HEK293T (cell line): ENCODE results near the gene CIB2.

ENCODE experiments used
- CTCF ChIA-PET: fragments of 350-600 bp; formaldehyde crosslinking; extraction: SDS; loops from one replicate; lab custom pipeline; 2021; ENCODE audit warnings: antibody characterized with exemption, inconsistent platforms; lab: Yijun Ruan, JAX
- POLR2A ChIA-PET: fragments of 350-600 bp; formaldehyde crosslinking; extraction: SDS; loops from one replicate; lab custom pipeline; 2020; ENCODE audit warnings: antibody characterized with exemption, inconsistent platforms; lab: Yijun Ruan, JAX
- DNase-seq: peaks from one replicate; pipeline ENCODE4 v3.0.0; 2012; ENCODE audit warnings: mixed read lengths; ENCODE audit errors: extremely low spot score
- ARNT ChIP-seq: fragments of 450-650 bp; IDR thresholded peaks from 2 replicates; pipeline ENCODE4 v1.6.1; 2017; ENCODE audit warnings: mild to moderate bottlenecking
- BHLHE40 ChIP-seq: fragments of 450-650 bp; IDR thresholded peaks from 2 replicates; pipeline ENCODE4 v1.6.1; 2016; ENCODE audit warnings: mild to moderate bottlenecking, moderate library complexity, borderline replicate concordance
- CTBP1 ChIP-seq: fragments of 450-650 bp; IDR thresholded peaks from 2 replicates; pipeline ENCODE4 v1.6.1; 2016; ENCODE audit warnings: borderline replicate concordance
- ELF4 ChIP-seq: fragments of 450-650 bp; IDR thresholded peaks from 2 replicates; pipeline ENCODE4 v1.6.1; 2017; ENCODE audit warnings: antibody characterized with exemption
- FOXA1 ChIP-seq: fragments of 450-650 bp; IDR thresholded peaks from 2 replicates; pipeline ENCODE4 v1.6.1; 2016; ENCODE audit warnings: mild to moderate bottlenecking
- FOXK2 ChIP-seq: fragments of 450-650 bp; IDR thresholded peaks from 2 replicates; pipeline ENCODE4 v1.6.1; 2016; ENCODE audit warnings: mild to moderate bottlenecking
- FOXM1 ChIP-seq: fragments of 450-650 bp; IDR thresholded peaks from 2 replicates; pipeline ENCODE4 v1.6.1; 2017; ENCODE audit warnings: mild to moderate bottlenecking, borderline replicate concordance
- HDGF ChIP-seq: fragments of 450-650 bp; IDR thresholded peaks from 2 replicates; pipeline ENCODE4 v1.6.1; 2017; ENCODE audit warnings: antibody characterized with exemption, borderline replicate concordance
- L3MBTL2 ChIP-seq: fragments of 450-650 bp; conservative IDR thresholded peaks from 2 replicates; pipeline ENCODE4 v1.6.1; 2016; ENCODE audit warnings: mild to moderate bottlenecking
- LEF1 ChIP-seq: fragments of 450-650 bp; IDR thresholded peaks from 2 replicates; pipeline ENCODE4 v1.6.1; 2017; ENCODE audit warnings: mild to moderate bottlenecking, borderline replicate concordance
- NFRKB ChIP-seq: fragments of 450-650 bp; IDR thresholded peaks from 2 replicates; pipeline ENCODE4 v1.6.1; 2016; ENCODE audit warnings: mild to moderate bottlenecking, moderate library complexity
- PKNOX1 ChIP-seq: fragments of 450-650 bp; IDR thresholded peaks from 2 replicates; pipeline ENCODE4 v1.6.1; 2016
- SP1 ChIP-seq: fragments of 450-650 bp; IDR thresholded peaks from 2 replicates; pipeline ENCODE4 v1.6.1; 2017
- SUZ12 ChIP-seq: fragments of 450-650 bp; IDR thresholded peaks from 2 replicates; pipeline ENCODE4 v1.6.1; 2016; ENCODE audit warnings: mild to moderate bottlenecking
- TARDBP ChIP-seq: fragments of 450-650 bp; IDR thresholded peaks from 2 replicates; pipeline ENCODE4 v1.6.1; 2016
- ZNF384 ChIP-seq: fragments of 450-650 bp; IDR thresholded peaks from 2 replicates; pipeline ENCODE4 v1.6.1; 2016

The CIB2 gene

GRCh38 chr15:78129751-78130287 lies 1.4 kb downstream of the CIB2 start:
- no peak for TF ChIP-seq ZNF384
- POLR2A ChIA-PET, result interaction anchor here (0.9 to 2.5 kb wide), 5 partner anchors 9 to 43 kb away, joined by 3 to 24 read pairs (median 4); partner anchors contain the start of gene IDH3A

GRCh38 chr15:78129077-78129750 lies 2.0 kb downstream of the CIB2 start:
- CTCF ChIA-PET, result no interaction called here

More at GRCh38 chr15:78129751-78130287, 1.4 kb downstream of the CIB2 start:
- no peak for DNase-seq
- CTCF ChIA-PET, result interaction anchor here (0.6 to 2.3 kb wide), 4 partner anchors 9 to 77 kb away, joined by 3 to 10 read pairs (median 4); no protein-coding TSS in a partner anchor

GRCh38 chr15:78127882-78128281 lies 3.4 kb downstream of the CIB2 start:
- ChIA-PET POLR2A (interaction anchor here (1.4 kb wide), 1 partner anchor 172 kb away, joined by 5 read pairs; the partner anchor contains the start of gene SKIC8), CTCF (interaction anchor here (0.9 to 1.1 kb wide), 2 partner anchors 10 to 50 kb away, joined by 3 read pairs; no protein-coding TSS in a partner anchor)

More at GRCh38 chr15:78129077-78129750, 2.0 kb downstream of the CIB2 start:
- DNase-seq, result no peak
- no peak for TF ChIP-seq ZNF384
- TF ChIP-seq FOXA1, result no peak
- no peak for TF ChIP-seq SP1
- POLR2A ChIA-PET, result no interaction called here

GRCh38 chr15:78125267-78125666 lies 6.0 kb downstream of the CIB2 start:
- CTCF ChIA-PET, result no interaction called here
- POLR2A ChIA-PET, result interaction anchor here (1.4 kb wide), 1 partner anchor 25 kb away, joined by 4 read pairs; no protein-coding TSS in a partner anchor

More at GRCh38 chr15:78127882-78128281, 3.4 kb downstream of the CIB2 start:
- no peak for DNase-seq
- TF ChIP-seq ARNT, result no peak
- no peak for TF ChIP-seq SUZ12
- no peak for TF ChIP-seq FOXK2
- no peak for TF ChIP-seq FOXM1
- no peak for TF ChIP-seq FOXA1
- TF ChIP-seq NFRKB, result no peak
- TF ChIP-seq HDGF, result no peak
- TF ChIP-seq SP1, result no peak
- TF ChIP-seq LEF1, result no peak
- no peak for TF ChIP-seq PKNOX1
- no peak for TF ChIP-seq TARDBP
- TF ChIP-seq CTBP1, result no peak
- TF ChIP-seq BHLHE40, result no peak

GRCh38 chr15:78120523-78120922 lies 10.7 kb downstream of the CIB2 start:
- DNase-seq, result no peak
- no peak for TF ChIP-seq SUZ12
- no peak for TF ChIP-seq ELF4
- no peak for TF ChIP-seq FOXA1
- no peak for TF ChIP-seq PKNOX1
- no peak for TF ChIP-seq HDGF
- no peak for TF ChIP-seq FOXM1
- TF ChIP-seq ZNF384, result no peak
- no peak for TF ChIP-seq ARNT
- TF ChIP-seq NFRKB, result no peak
- TF ChIP-seq BHLHE40, result no peak
- no peak for TF ChIP-seq TARDBP
- no peak for TF ChIP-seq CTBP1
- TF ChIP-seq SP1, result no peak
- no peak for TF ChIP-seq LEF1
- TF ChIP-seq FOXK2, result no peak
- no peak for TF ChIP-seq L3MBTL2
- CTCF ChIA-PET, result interaction anchor here (1.1 kb wide), 1 partner anchor 9 kb away, joined by 3 read pairs; no protein-coding TSS in a partner anchor
- POLR2A ChIA-PET, result interaction anchor here (0.7 kb wide), 1 partner anchor 10 kb away, joined by 4 read pairs; no protein-coding TSS in a partner anchor

More at GRCh38 chr15:78125267-78125666, 6.0 kb downstream of the CIB2 start:
- TF ChIP-seq ARNT, result no peak
- no peak for DNase-seq

- CTCF ChIA-PET, result interaction anchor here (0.7 to 2.8 kb wide), 13 partner anchors 8 to 1028 kb away, joined by 3 to 16 read pairs (median 4); no protein-coding TSS in a partner anchor
- POLR2A ChIA-PET, result no interaction called here
- TF ChIP-seq PKNOX1 (no peak), FOXA1 (no peak), L3MBTL2 (no peak), BHLHE40 (no peak), NFRKB (no peak), ELF4 (no peak), SUZ12 (no peak), TARDBP (no peak), LEF1 (no peak), ZNF384 (no peak), FOXK2 (no peak), CTBP1 (no peak), ARNT (no peak), FOXM1 (no peak), HDGF (no peak), SP1 (no peak)
- DNase-seq, result no peak
Measured at GRCh38 chr15:78112551-78112950, 18.7 kb downstream of the CIB2 start.
